ENCODE results near the gene DPY19L1.

GRCh38 chr7:34912236-34912635, 125.0 kb downstream of the DPY19L1 start:
- TF ChIP-seq YY1 (IDR thresholded peaks at IDR 0.05; ENCODE audit: insufficient read depth, insufficient read length), result no peak
- no peak for TF ChIP-seq SUZ12 (IDR thresholded peaks at IDR 0.05; ENCODE audit: extremely low read depth, insufficient read depth, insufficient read length)
- TF ChIP-seq ZNF274 (IDR thresholded peaks at IDR 0.05; ENCODE audit: low read depth, low read length), result no peak
